HG03520 (cell line): Measurements from ENCODE around the gene LILRB3.
A peak's percentile ranks its signal among the peaks of the same experiment; 100 is the strongest.
"Not testable (repeated sequence)": the region's sequence is repeated elsewhere in the genome, so short reads cannot be mapped to it uniquely, and the experiment has no call there.

Experiments used
- ATAC-seq: cut with Tn5 transposase; IDR thresholded peaks from one replicate; pipeline ENCODE4 v1.9.1; 2021; ENCODE audit warnings: mild to moderate bottlenecking, moderate library complexity; ENCODE audit not compliant: unreplicated experiment

LILRB3 gene

DNA sequence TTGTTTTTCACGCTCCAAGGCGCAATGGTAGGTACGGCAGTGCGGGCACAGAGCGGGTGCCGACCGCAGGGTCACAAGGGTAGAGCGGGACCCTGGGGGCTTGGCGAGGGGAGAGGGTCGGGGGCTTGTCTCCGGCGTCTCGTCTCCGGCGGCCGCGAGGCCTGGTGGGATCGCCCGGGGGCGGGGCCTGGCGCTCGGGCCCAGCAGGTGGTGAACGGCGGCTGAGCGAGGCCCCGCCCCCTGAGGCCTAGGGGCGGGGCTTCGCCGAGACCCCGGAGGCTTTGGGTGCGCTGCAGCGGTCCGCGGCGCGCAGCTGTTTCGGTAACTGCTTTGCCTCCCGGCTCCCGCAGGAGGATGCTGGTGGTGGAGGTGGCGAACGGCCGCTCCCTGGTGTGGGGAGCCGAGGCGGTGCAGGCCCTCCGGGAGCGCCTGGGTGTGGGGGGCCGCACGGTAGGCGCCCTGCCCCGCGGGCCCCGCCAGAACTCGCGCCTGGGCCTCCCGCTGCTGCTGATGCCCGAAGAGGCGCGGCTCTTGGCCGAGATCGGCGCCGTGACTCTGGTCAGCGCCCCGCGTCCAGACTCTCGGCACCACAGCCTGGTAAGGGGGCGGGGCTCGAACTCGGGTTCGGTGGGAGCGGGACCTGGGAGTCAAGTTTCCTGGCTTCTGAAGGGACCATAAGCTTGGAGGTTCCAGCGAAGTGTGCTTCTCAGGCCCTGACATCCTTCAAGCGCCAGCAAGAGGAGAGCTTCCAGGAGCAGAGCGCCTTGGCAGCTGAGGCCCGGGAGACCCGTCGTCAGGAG, 31.6 kb downstream of the LILRB3 start, which contains the start of gene TSEN34:
Gene TSEN34 (plus strand): TSS at position 298 of the 800 bp plus-strand sequence. CDS start 57 bp downstream, at position 355.
- ATAC-seq: peak; percentile 17

DNA sequence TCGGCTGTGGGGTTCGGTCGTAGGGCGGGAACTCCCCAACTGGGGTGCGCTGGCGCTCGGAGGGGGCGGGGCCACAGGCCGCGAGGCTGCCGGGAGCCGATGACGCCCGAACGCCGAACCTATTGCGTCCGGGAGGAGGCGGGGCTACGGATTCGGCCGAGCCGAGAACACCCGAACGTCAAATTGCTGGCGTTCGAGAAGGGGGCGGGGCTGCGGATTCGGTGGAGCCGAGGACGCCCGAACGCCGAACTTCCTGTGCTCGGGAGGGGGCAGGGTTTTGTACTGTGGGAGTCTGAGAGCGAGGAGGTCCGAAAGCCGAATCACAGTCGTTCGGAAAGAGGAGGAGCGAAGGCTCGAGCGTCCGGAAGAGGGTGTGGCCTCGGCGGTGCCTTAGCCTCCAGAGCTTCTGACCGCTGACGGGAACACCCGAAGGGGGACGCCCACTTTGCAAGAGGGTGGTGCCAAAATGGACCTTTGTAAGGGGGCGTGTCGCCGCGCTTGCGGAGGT, 32.2 kb downstream of the LILRB3 start:
- peak; percentile 32 for ATAC-seq

- ATAC-seq: peak; percentile 41
These were observed 32.9 kb downstream of the LILRB3 start for GRCh38 chr19:54189735-54190502.

GRCh38 chr19:54189145-54189734, 33.6 kb downstream of the LILRB3 start, which contains the start of gene MBOAT7:
TSS of gene MBOAT7 (minus strand) at chr19:54189580. CDS start at chr19:54188508, 1,072 bp downstream.
- peak; percentile 12 for ATAC-seq

DNA sequence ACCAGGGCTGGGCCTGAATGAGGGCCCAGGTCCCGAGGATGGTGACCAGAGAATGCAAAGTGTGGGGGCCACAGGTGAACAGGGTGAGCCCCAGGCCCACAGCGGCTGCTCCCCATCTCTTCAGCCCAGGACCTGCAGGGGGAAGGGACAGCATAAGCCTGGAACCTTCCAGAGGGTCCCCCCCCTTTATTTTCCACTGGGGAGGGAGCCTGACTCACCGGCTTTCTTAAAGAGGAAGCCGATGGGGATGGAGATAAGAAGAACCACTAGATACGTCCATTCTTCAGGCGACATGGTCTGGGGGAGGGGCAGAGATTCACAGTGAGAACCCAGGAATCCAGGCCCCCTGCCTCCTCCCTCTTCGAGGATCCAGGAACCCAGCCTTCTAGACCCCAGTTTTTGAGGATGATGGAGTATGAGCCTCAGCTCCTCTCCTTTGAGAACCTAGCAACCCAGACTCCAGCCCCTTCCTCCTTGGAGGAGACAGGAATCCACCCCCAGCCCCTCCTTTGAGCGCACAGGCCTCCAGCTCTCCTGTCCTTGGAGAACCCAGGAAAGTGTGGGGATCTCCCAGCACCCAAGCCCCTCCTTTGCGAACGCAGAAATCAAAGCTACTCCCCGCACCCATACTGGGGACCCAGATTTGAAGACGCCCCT, 34.5 kb downstream of the LILRB3 start:
- ATAC-seq: no peak

- ATAC-seq: no peak
These were observed 35.8 kb downstream of the LILRB3 start for GRCh38 chr19:54186934-54187381.

DNA sequence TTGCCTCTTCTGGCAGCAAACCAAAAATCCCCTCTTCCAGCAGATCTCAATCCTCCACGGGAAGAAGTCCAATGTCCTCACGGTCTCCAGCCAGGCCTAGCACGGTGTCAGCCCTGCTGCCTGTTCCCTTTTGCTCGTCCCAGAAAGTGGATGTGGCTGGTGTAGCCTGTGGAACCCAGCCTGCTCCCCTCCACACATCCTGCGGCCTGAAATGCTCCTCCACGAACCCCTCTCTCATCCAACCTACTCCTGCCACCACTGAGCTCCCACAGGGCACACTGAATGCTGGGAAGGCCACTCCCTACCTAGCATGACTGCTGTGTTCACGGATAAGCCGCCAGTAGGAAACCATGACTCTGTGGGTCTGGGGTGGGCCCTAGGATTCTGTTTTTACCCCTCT, 36.5 kb downstream of the LILRB3 start:
- no peak for ATAC-seq

DNA sequence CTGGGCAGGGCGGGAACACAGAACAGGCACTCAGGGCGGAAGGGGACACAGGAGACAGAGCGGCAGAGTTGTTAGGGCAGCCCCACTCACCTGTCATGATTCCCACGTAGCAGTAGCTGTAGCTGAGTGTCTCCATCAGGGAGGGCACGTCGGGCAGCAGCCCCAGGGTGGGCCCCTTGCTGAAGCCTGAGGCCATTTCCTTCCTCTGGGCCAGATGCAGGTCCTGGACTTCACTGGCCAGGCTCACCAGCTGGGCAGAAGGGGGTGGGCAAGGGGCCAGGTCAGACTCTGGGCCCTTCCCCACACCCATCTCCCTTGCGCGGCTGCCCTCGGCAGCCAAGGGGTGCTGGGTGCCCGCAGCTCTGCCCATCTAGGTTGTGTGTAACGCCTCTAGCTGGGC, 39.4 kb downstream of the LILRB3 start:
- no peak for ATAC-seq

- not testable (repeated sequence) for ATAC-seq
These were observed 40.9 kb downstream of the LILRB3 start for GRCh38 chr19:54181894-54182293.

- no peak for ATAC-seq
These were observed 42.1 kb downstream of the LILRB3 start for GRCh38 chr19:54180691-54181091.

DNA sequence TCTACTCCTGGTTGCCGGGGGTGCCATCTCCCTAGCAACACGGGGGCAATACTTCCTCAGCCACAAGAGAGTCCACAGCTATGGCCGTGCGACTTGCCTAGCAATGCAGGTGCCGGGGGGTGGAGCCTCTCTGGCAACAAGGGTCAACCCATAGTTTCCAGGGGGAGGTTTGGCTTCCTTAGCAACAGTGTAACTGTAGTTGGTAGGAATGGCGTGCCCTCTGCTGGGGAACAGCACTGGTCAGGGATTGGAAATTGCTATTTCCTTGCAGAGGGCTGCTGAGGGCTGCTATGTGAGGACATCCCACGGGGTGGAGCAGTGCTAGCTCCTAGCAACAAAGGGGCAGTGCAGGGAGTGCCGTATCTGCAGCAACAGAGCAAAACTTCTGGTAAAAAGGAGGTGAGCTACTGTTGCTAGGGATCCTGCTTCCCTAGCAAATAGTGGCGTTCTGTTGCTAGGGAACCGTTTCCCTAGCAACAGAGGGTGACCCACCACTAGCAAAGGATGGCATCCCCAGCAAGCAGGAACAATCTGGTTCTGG, 42.8 kb downstream of the LILRB3 start:
- ATAC-seq: no peak

GRCh38 chr19:54179262-54179852, 43.5 kb downstream of the LILRB3 start:
- ATAC-seq: no peak

- no peak for ATAC-seq
These were observed 44.1 kb downstream of the LILRB3 start for GRCh38 chr19:54178581-54179261.

DNA sequence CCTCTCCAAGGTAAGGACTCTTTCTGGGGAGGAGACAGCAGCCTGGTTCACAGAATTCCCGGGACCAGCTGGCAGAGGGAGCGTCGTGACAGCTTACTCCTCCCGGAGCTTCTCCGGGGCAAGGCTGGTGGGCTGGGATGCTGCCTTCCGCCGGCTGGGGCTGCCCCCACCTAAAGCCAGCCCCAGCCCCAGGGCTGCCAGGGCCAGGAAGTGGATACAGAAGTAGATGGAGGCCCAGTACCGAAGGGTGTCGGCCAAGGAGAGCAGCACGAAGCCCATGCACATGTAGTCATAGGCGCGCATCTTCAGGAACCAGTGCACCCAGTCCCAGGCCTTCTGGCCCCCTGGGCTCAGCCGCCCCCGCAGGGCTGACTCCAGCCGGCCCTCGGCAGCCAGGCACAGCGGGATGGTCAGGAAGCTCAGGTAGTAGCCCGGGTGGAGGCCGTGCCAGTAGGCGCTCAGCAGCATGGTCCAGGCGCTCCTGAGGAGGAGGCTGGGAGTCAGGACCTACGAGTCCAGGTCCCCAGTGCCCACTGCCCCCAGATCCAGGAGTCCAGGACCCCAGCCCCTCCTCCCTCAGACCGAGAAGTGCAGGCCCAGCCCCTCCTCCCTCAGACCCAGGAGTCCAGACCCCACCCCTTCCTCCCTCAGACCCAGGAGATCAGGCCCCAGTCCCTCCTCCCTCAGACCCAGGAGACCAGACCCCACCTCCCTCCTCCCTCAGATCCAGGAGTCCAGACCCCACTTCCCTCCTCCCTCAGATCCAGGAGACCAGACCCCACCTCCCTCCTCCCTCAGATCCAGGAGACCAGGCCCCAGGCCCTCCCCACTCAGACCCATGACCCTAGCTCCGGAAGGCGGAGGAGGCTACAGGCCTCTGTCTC, 48.6 kb downstream of the LILRB3 start:
- ATAC-seq: no peak

DNA sequence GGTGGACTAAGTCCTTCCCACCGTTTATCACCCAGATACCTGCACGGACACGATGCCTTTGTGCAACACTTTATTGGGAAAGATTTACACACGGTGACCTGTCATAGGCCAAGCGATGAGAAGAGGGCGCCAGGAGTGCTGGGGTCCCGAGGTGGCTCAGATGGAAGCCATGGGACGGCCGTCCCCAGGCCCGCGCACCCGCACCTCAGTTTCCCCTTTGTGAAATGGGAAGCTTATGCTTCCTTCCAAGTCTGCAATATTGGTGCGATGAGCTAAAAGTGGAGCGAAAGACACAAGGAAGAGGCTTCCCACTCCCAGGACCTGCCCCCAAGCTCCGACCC, 49.5 kb downstream of the LILRB3 start:
- no peak for ATAC-seq

DNA sequence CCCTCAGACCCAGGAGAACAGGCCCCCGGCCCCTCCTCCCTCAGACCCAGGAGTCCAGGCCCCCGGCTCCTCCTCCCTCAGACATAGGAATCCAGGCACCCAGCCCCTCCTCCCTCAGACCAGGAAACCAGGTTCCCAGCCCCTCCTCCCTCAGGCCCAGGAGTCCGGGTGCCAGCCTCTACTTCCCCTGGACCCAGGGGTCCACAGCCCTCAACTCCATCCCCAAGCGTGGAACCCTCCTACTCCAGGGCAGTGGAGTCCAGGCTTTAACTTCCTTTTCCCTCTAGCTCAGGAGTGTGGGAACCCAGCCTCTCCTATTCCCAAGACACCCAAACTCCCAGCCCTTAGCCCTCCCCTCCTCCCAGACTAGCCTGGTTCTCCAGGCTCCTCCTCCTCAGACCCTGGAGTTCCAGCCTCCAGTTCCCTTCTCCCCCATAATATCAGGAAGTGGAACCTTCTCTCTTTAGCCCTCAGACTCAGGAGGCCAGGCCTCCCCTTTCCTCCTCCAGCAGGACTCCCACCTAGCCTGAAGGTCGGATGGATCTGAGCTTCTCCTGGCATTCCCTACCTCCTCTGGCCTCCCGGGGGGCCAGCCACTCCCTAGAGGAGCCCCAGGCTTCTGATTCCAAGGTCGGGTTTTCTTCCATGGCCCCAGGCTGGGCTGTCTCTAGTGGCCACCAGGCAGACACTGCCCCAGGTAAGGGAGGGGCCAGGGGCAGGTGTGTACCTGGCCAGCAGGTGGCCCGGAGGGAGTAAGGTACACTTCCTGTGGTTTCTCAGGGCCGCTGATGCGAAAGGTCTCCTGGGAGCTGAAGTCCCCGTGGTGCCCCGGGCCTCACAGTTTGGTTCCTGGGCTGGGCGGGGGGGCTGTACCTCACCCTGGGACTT, 50.1 kb downstream of the LILRB3 start, which contains the start of gene TMC4:
Gene TMC4 (minus strand): TSS at position 690 of the 888 bp plus-strand sequence. CDS start 43 bp downstream, at position 647.
- ATAC-seq: no peak

- ATAC-seq: not testable (repeated sequence)
These were observed 50.9 kb downstream of the LILRB3 start for GRCh38 chr19:54171736-54172431.
